Measurements from ENCODE around the gene SLC16A8.
"Not testable (repeated sequence)": the region's sequence is repeated elsewhere in the genome, so short reads cannot be mapped to it uniquely, and the experiment has no call there.

The SLC16A8 gene

GRCh38 chr22:38041760-38042487 is 42.1 kb downstream of the SLC16A8 start:
- no peak for DNase-seq

- DNase-seq, result no peak
These were observed 42.8 kb downstream of the SLC16A8 start for GRCh38 chr22:38040953-38041759.

DNA sequence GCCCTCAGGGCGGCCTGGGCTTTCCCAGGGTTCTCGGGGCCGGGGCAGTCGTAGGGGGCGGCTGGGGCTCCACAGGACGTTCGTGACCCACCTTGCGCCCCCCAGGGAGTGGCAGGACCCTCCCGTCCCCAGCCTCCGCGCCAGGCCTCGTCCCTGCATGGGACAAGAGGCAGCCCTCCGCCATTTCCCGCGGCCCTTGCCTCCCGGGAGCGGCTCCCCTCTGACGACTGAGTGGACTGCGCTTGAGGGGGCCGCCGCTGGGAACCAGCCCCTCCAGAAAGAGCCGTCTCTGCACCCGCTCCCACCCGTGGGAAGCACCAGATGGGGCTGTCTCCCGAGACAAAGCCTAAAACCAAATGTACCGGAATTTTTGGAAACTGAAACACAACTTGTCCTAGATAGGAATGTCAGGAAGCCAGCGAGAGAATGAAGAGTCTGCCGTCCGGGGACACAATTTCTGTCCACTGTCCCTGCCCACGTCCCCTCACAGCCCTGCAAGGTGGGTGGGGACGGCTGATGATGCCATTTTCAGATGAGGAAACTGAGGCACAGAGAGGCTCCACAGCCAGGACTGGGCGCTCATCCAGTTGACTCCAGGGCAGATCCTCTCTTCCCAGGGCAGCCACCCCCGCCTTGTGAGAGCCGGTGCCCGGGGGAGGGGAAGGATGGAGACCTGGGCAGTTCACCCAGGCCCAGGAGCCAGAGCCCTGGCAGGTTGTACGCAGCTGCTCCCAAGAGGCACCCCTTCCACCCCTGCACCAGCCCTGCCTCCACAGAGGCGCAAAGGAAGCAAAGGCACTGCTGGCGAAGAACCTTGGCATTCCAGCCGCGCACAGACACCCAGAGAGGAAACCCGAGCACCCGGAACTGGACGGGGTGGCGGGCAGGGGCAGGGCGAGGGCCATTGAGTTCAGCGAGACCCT is 44.8 kb downstream of the SLC16A8 start:
- DNase-seq, result no peak

DNA sequence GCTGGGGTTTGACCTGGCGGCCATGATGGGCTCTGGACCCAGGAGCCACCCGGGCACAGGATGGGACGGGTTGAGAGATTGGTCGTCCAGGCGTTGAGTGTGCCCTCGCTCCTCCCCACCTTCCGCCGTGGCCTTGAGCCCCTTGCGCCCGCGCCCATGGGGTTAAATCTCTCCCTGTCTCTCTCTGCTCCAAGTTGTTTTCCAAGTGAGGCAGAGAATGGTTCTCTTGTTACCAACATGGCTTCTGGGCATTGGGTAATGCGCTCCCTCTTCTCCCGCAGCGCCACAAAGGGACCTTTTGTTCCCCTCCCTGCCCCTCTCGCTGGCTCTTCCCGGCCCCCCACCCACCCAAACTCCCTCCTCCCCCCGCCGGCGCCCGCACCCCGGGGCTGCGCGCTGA is 45.6 kb downstream of the SLC16A8 start:
- DNase-seq, result no peak

DNA sequence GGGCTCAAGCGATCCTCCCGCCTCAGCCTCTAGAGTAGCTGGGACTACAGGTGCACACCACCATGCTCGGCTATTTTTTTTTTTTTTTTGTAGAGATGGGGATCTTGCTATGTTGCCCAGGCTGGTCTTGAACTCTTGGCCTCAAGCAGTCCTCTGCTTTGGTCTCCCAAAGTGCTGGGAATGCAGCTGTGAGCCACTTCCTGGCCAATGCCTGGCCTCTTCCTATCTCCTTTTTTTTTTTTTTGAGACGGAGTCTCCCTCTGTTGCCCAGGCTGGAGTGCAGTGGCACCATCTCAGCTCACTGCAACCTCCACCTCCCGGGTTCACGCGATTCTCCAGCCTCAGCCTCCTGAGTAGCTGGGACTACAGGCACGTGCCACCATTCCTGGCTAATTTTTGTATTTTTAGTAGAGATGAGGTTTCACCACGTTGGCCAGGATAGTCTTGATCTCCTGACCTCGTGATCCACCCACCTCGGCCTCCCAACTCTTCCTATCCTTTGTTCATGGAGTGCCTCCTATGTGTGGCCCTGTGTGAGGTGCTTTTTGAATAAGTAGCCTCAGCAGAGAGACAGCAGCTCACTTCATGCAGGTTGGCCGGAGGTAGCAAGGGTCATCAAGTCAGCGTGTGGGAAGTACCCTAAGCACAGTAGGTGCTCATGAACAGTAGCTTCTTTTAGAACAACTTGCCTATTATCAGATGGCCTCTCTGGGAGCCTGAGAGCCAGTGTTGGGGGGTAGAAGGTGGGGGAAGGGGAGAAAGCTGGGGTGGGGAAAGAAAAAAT is 46.4 kb downstream of the SLC16A8 start:
- DNase-seq, result not testable (repeated sequence)

- DNase-seq, result no peak
These were observed 47.5 kb downstream of the SLC16A8 start for GRCh38 chr22:38036392-38037062.

DNA sequence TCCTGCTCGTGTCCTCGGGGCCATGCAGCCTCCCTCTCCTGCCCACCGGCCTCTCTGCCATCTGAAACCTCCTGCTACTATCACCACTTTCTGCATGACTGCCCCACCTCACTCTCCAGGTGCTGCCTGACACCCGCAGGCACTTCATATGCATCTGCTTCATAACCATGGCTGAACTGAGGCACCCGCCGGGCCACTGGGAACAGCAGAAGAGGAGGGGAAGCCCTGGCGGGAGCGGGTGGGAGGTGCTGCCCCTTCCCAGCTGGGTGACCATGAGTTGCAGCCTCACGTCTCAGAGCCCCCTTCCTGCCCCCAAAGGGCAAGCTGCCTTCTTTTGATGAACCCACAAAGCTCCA is 48.5 kb downstream of the SLC16A8 start:
- DNase-seq, result no peak

- no peak for DNase-seq
These were observed 49.0 kb downstream of the SLC16A8 start for GRCh38 chr22:38034884-38035529.

DNA sequence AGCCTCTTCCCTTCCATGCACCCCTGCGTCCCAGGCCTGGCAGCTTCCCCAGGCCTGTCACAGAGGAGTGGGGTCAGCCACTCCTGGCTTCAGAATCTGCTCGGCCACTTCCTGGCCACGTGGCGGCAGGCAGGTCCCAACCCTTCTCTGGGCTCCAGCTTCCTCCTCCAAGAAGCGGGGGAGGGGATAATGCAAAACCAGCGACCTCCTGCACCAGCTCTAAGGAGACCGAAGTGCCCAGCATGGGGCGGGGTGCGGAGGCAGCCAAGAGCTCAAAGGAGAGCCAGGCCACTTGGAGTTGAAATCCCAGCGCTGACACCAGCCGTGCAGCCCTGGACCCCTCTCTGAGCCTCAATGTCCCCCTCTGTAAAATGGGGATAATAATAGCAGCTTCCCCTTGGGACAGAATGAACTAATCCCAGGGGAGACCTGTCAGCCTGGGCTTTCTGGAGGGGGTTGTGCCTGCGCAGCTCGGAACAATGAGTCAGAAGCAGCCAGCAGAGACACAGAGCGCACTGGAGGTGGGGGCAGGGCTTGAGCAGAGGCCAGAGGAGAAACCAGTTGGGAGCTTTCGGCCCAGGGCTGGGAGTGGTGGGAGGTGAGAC is 49.6 kb downstream of the SLC16A8 start:
- DNase-seq, result no peak

- DNase-seq, result no peak
These were observed 50.3 kb downstream of the SLC16A8 start for GRCh38 chr22:38033522-38034277.

DNA sequence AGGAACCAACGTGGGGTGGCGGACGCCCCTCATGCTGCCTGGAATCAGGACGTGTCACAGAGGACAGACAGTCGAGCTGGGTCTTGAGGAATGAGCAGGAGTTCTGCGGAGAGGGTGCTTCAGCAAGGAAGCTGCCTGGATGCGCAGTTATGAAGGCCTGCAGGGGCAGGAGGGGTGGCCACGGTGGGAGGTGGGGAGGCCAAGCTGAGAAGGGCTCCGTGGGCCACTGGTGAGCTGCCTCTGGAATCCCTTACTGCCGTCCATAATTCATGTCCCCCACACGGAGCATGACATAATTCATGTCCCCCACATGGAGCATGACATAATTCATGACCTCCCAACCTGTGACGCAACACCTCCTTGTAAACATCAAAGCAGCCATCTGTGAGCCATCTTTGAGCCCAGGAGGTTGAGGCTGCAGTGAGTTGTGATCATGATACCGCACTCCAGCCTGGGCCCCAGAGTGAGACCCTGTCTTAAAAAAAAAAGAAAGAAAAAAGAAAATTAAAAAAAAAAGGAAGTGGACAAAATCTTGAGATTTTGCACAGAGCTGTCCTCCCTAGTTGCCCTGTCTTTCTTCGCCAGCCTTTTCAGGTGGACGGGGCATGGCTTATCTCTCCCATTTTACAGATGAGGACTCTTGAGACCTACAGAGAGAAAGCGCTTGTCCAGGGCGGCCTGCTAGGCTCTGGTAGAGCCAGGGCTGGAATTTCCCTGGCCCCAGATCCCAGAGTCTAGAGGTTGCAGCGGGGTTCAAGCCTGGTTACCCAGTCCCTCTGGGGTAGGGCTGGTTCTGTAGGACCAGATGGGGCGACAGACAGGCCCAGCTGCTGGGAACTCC is 51.1 kb downstream of the SLC16A8 start:
- no peak for DNase-seq

- DNase-seq, result no peak
These were observed 52.5 kb downstream of the SLC16A8 start for GRCh38 chr22:38031491-38031890.

DNA sequence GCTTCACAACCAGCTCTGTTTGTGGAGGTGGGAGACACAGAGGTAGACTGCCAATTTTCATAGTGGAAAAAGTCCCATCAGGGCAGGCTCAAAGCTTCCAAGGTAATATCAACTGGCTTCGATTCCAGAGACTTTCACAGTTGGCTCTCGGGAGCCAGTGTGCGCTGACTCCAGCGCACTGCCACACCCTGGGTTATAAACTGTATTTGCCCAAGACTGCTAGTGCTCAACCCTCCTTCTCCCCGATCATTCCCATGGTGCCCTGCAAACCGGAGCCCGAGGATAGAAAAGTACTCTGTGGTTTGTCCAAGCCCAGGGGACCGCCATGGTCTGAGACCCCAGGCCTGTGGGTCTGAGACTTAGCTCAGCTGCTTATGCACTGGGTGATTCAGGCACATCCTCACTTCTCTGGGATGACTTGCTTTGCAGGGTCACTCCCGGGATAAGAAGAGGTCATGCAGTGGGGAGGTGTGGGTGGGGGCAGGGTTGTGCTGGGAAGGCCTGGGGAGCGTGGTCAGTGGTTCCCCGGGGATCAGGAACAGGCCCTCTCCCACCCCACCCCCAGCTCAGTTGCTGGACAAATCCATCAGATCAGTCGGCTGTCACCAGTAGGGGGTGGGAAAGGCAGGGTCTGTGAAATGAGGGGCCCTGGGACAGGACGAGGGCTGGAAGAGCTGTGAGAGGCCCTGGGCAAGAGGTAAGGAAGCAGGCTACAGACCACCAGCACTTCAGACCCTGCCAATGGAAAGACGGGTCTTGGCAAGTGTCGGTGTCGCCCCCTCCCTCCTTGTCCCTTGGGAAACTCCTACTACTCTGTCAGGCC is 53.5 kb downstream of the SLC16A8 start:
- DNase-seq, result no peak

DNA sequence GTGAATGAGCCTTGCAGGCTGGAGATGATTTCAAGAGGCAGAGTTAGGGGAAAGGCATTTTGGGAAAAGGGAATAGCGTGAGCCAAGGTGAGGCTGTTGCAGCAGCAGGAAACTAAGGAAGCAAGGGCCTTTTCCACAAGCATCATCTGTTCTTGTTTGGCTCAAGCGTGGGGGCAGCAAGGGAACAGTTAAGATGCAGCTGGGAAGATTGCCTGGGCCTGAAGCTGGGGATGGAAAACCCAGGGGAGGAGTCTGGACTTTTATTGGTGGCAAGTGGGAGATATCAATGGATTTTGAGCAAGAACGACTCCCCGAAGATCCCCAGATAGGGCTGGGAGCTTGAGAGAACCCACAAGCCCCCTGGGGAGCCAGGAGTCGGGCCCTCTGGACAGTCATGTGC is 54.1 kb downstream of the SLC16A8 start:
- no peak for DNase-seq

DNA sequence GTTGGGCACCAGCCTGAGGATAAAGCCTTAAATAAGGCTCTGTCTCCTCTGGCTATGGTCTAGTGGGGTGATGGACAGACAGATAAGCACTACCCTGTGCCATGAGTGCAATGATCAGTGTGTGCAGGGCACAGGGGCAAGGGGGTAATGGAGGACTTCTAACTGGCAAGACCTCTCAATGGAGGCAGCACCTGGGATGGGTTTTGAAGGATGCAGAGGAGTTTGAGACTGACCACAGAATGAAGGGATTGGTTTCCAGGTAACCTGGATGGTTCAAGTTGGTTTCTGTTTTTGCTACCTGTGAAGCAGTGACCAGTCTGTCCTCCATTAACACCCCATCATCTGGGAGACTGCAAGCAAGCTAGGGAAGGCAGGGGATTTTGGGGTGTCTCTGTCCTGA is 54.6 kb downstream of the SLC16A8 start:
- DNase-seq, result no peak

DNA sequence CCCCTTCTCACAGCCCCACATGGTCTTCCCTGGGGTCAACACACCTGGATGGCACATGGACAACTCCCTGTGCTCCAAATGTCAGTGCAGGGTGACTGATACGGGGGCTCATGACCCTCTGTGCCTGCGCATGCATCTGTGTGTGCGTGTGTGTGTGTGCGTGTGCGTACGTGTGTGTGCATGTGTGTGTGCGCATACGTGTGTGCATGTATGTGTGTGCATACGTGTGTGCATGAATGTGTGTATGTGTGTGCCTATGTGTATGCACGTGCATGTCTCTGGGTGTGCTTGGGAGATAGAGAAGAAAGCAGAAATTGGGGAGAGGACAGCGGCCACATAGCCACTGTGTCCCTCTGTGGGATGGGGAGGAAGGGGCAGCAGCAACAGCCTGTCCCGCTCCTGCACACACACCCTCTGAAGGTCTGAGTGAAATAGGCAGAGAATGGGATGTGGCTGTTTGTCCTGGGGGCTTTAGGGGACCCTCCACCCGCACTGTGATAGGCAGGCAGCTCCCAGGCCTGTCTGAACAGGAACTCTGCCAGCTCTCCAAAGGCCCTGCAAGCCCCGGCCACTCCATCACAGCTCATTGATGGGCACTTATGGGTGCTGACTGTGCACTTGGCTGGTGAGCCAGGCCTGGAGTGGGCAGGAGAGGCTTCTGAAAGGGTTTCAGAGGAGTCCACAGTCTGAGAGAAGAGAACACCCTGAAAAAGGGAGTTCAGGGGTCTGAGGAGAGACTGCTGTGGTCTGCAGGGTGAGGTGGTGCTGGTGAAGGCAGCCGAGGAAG is 55.4 kb downstream of the SLC16A8 start:
- no peak for DNase-seq

Data from CD4-positive, alpha-beta T cell treated with Interferon alpha-2 for 1 hour (primary cell).